Measurements from ENCODE around the gene BCKDHA.
"Not testable (repeated sequence)": the region's sequence is repeated elsewhere in the genome, so short reads cannot be mapped to it uniquely, and the experiment has no call there.

The BCKDHA gene

GRCh38 chr19:41366089-41366488 is 31.5 kb upstream of the BCKDHA start:
- DNase-seq (ENCODE audit: low read depth), result no peak

DNA sequence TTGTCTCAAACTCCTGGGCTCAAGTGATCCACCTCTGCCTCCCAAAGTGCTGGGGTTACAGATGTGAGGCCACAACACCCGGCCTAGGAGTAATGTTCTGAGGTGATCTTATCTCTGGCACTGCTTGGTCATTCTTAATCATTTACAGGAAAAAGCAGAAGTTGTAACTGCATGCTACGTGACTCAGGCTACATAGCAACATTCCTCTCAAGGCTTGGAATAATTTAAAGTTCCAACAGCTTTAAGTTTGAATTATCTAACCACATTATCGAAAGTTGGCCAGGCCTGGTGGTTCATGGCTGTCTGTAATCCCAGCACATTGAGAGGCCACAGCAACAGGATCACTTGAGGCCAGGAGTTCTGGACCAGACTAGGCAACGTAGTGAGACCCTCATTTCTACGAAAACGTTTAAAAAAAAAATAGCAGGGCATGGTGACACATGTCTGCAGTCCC is 29.7 kb upstream of the BCKDHA start:
- no peak for DNase-seq (ENCODE audit: low read depth)

DNA sequence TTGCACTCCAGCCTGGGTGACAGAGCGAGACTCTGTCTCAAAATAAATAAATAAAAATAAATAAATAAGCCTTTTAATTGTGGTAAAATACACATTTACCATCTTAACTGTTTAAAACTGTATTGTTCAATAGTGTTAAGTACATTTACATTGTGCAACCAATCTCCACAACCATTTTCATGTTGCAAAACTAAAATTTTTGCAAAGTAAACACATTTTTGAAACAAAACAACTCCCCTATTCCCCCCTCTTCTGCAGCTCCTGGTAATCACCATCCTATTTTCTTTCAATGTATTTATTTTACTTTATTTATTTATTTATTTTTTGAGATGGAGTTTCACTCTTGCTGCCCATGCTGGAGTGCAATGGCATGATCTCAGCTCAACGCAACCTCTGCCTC is 27.8 kb upstream of the BCKDHA start:
- no peak for DNase-seq (ENCODE audit: low read depth)

DNA sequence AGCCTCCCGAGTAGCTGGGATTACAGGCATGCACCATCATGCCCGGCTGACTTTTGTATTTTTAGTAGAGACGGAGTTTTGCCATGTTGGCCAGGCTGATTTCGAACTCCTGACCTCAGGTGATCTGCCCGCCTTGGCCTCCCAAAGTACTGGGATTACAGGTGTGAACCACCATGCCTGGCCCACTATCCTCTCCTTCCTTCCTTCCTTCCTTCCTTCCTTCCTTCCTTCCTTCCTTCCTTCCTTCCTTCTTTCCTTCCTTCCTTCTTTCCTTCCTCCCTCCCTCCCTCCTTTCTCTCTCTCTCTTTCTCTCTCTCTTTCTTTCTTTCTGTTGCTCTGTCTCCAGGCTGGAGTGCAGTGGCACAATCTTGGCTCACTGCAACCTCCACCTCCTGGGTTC is 26.5 kb upstream of the BCKDHA start:
- not testable (repeated sequence) for DNase-seq (ENCODE audit: low read depth)

GRCh38 chr19:41371541-41371940 is 26.1 kb upstream of the BCKDHA start:
- DNase-seq (ENCODE audit: low read depth), result no peak

- no peak for DNase-seq (ENCODE audit: low read depth)
Observed at GRCh38 chr19:41372501-41372900, 25.1 kb upstream of the BCKDHA start.

DNA sequence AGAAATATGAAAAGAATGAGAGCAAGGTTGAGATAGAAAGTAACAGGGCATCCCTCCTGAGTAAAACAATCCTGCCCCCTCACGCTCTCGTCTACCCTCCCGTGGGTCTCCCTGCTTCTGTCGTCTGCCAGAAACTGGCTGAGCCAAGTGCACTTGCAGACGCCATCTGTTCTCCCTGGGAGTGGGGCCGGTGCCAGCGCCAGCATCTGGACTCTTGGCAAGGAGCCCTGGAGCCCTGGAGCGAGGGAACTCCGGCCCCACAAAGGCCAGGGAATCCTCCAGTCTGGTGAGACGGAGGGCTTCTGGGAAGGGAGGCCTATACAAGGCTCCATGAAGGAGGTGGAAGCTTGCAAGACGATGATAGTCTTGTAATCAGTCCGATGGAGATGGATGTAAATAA is 23.6 kb upstream of the BCKDHA start:
- DNase-seq (ENCODE audit: low read depth), result no peak

DNA sequence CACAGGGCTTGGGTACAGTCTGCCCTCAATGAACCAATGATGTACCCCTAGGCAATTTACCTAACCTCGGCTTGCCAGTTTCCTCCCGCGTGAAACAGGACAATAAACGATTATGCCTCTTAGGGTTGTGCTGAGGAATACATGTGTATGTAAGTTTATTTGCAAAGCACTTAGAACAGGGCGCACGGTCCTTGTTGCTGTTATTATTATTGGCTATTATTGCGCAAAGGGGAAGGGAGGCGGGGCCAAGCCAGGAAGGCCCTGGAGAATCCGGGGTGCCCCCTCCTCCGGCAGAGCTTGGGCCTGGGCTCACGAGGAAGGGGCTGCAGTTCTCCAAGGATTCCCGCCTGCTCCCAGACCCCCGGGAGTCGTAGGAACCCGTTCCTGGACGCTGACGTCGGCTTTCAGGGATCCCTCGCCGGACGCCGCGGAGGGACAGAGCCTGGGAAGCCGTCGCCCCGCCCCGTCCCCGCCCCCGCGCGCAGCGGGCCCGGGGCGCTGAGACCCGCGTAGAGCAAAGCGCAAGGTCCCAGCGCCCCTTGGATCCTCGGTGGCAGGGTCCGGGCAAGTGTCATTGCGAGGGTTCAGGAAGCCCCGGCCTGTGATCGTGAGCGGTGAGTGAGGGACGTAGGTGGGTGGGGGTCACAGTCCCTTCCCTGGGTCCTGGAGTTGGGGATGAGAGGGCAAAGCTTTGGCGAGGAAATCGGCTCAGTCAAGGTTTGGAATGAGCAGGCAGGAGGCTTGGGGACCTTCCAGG is 21.2 kb upstream of the BCKDHA start, which contains the start of gene TMEM91:
TSS of gene TMEM91 (plus strand) at position 293 of the 757 bp plus-strand sequence. CDS start 1,777 bp downstream, outside the sequence.
- no peak for DNase-seq (ENCODE audit: low read depth)

GRCh38 chr19:41376998-41377365 is 20.6 kb upstream of the BCKDHA start:
- no peak for DNase-seq (ENCODE audit: low read depth)

DNA sequence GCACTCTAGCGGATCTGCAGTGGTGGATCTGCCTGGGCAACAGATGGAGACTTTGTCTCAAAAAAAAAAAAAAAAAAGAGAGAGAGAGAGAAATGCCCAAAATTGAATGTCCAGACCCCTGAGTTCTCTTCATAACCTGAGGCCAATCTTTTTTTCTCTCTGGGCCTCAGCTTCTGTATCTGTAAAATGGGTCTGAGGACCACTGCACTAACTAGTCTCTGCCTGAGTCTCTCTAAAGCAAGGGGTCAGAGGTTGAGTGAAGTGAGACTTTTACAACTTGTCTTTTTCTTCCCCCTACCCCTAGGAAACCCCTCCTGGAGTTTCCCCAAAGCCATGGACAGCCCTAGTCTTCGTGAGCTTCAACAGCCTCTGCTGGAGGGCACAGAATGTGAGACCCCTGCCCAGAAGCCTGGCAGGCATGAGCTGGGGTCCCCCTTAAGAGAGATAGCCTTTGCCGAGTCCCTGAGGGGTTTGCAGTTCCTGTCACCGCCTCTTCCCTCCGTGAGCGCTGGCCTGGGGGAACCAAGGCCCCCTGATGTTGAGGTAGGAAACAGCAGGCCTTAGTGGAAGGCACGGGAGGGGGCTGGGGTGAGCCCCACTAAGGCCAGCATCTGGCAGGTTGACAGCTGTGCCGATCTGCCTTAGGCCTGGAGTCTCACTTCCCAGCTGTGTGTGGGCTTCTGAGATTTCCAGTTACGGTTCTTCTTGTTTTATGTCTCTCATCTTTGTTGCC is 19.5 kb upstream of the BCKDHA start:
- no peak for DNase-seq (ENCODE audit: low read depth)

GRCh38 chr19:41381536-41381935 is 16.1 kb upstream of the BCKDHA start:
- not testable (repeated sequence) for DNase-seq (ENCODE audit: low read depth)

GRCh38 chr19:41384351-41384750 is 13.3 kb upstream of the BCKDHA start:
- DNase-seq (ENCODE audit: low read depth), result no peak

DNA sequence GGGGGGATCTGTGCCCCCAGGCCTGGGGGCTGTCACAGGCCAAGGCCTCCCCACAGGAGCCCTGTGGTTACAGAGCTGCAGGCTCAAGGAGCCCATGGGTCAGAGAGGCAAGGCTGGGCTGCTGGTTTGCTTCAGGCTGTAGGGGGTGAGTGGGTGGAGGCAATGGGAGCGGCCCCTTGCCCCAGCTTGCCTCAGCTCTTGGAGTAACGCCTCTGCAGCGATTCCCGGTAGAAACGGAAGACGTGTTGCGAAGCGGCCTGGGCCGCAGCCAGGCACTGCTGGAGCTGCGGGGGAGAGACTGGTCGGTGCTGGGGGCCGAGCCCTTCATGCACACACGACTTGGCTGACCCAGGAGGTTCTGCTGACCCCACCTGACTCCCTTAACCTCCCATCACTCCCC is 11.2 kb upstream of the BCKDHA start:
- no peak for DNase-seq (ENCODE audit: low read depth)

DNA sequence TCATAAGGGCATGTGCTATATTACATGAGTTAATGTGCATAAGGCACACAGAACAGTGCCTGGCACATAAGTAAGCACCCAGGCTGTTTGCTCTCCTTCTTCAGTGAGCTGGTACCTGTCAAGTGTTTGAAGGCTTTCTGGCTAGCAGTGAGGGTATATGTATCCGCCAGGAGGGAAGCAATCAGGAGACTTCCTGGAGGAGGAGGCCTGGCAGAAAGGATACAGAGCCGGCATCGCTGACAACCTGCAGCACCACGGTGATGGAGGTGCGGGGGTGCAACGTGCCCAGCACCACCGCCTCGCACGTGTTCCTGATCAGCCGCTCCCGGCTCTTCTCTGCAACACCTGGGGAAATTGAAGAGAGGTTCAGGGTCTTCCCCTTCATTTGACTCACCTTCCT is 6.0 kb upstream of the BCKDHA start:
- DNase-seq (ENCODE audit: low read depth), result no peak

GRCh38 chr19:41392775-41393174 is 4.8 kb upstream of the BCKDHA start:
- no peak for DNase-seq (ENCODE audit: low read depth)

GRCh38 chr19:41395355-41395754 is 2.3 kb upstream of the BCKDHA start:
- no peak for DNase-seq (ENCODE audit: low read depth)

- DNase-seq (ENCODE audit: low read depth), result no peak
Observed at GRCh38 chr19:41398050-41398418, 416 bp downstream of the BCKDHA start.

DNA sequence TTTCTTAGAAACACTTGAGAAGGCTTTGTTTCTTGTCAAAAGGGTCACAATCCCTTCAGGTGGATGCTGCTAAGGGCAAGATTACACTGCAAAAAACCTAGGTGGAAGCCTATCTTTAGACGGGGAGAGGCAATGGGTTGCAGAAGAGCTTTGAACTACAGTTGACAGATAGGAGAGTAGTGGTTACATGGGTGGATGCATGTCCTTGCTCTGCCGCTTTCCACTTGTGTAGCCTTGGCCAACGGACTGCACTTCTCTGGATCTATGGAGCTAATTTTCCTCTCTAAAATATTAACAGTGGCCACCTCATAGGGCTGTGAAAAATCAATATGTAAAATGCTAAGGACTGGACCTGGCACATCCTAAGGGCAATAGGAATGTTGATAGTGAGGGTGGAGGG is 980 bp downstream of the BCKDHA start:
- no peak for DNase-seq (ENCODE audit: low read depth)

DNA sequence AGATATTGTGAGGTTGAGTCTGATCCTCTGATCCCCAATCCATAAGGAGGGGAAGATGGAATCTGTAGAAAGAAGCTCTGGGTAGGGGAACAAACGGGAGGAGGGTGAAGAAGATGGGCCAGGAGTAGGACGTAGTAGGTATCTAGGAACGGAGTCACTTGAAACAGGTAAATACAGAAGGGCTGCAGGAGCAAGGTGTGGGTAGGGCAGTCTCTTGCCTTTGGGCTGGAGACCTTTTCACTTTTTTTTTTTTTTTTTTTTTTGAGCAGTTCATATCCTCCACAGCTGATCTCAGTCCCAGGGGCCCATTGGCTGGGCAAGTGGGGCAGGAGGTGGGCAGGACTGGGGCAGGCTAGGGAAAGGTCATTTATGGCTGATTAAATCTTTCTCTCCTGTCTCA is 1.5 kb downstream of the BCKDHA start:
- DNase-seq (ENCODE audit: low read depth), result no peak

GRCh38 chr19:41399525-41399924 is 1.9 kb downstream of the BCKDHA start:
- no peak for DNase-seq (ENCODE audit: low read depth)

GRCh38 chr19:41401483-41401882 is 3.9 kb downstream of the BCKDHA start:
- no peak for DNase-seq (ENCODE audit: low read depth)

DNA sequence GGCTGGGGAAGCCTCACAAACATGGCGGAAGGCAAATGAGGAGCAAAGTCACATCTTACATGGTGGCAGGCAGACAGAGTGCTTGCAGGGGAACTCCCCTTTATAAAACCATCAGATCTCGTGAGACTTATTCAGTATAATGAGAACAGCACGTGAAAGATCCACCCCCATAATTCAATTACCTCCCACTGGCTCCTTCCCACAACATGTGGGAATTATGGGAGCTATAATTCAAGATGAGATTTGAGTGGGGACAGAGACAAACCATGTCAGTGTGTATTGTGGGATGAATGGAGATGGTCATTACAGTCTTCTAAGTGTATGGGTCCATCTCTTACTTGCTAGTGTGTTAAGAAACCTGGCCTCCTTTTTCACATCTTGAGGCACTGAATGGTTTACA is 4.4 kb downstream of the BCKDHA start:
- no peak for DNase-seq (ENCODE audit: low read depth)

- no peak for DNase-seq (ENCODE audit: low read depth)
Observed at GRCh38 chr19:41403181-41403970, 5.8 kb downstream of the BCKDHA start.
